A549 (cell line): ENCODE measurements around the gene BMP4. TPM values are rescaled to one million over a fixed set of nuclear protein-coding genes. Genes with fewer than 3 reads are reported as not detected.

Experiments
- ATAC-seq, 2 experiments: fragments of 200-7000 bp in 1 of 2; fragments of >200 bp in 1 of 2; cut with Nextera tagmentation in 1 of 2; cut with Tn5 transposase in 1 of 2; 3 replicates each; pipeline versions ENCODE4 v1.8.0 to v1.9.1; 2018 to 2020; ENCODE audit warnings: mild to moderate bottlenecking in 1 of 2, moderate library complexity in 1 of 2
- CTCF ChIA-PET: fragments of 300-600 bp; sonication (Branson Sonifier 250); formaldehyde crosslinking; extraction: SDS; loops from one replicate; lab custom pipeline; 2021; ENCODE audit warnings: antibody characterized with exemption, inconsistent platforms; lab: Yijun Ruan, JAX
- POLR2A ChIA-PET: fragments of 350-600 bp; formaldehyde crosslinking; extraction: SDS; loops from one replicate; lab custom pipeline; 2021; ENCODE audit warnings: antibody characterized with exemption, inconsistent platforms; lab: Yijun Ruan, JAX
- DNase-seq, 2 experiments: peaks; one replicate each; pipeline versions ENCODE4 v3.0.0 to v3.0.0-alpha.2; 2011 to 2016; ENCODE audit warnings: low read depth in 1 of 2, low spot score in 1 of 2
- FAIRE-seq: peaks from 2 replicates; lab custom pipeline; 2011; peaks lifted over from hg19 to GRCh38; lab: Jason Lieb, UNC
- H3K27ac ChIP-seq, 2 experiments: fragments of >200 bp; sonication (Bioruptor Twin); formaldehyde crosslinking; 3 replicates each; pipeline ENCODE4 v1.5.1; 2016 to 2017
- H3K4me1 ChIP-seq: fragments of >200 bp; sonication (Bioruptor Twin); formaldehyde crosslinking; 3 replicates; pipeline ENCODE4 v1.6.1; 2016
- H3K4me2 ChIP-seq: fragments of >200 bp; sonication (Bioruptor Twin); formaldehyde crosslinking; 3 replicates; pipeline ENCODE4 v1.6.1; 2016
- H3K4me3 ChIP-seq: fragments of >200 bp; sonication (Bioruptor Twin); formaldehyde crosslinking; 3 replicates; pipeline ENCODE4 v1.5.1; 2016
- H3K9me3 ChIP-seq: fragments of >200 bp; sonication (Bioruptor Twin); formaldehyde crosslinking; 3 replicates; pipeline ENCODE4 v1.6.1; 2016
- EP300 ChIP-seq, 2 experiments: fragments of >200 bp; sonication (Bioruptor Twin); formaldehyde crosslinking; IDR thresholded peaks; 2 replicates in 1 of 2; 3 replicates in 1 of 2; pipeline ENCODE4 v1.6.1; 2016 to 2017
- FOXS1 ChIP-seq: fragments of 250-450 bp; sonication (Bioruptor Pico); IDR thresholded peaks from 2 replicates; pipeline ENCODE4 v1.5.0; 2020; ENCODE audit warnings: mild to moderate bottlenecking, moderate library complexity
- HEYL ChIP-seq: fragments of 250-450 bp; sonication (Bioruptor Pico); IDR thresholded peaks from 2 replicates; pipeline ENCODE4 v1.8.0; 2021; ENCODE audit warnings: mild to moderate bottlenecking, moderate library complexity
- HOXA7 ChIP-seq: fragments of 250-450 bp; sonication (Bioruptor Pico); IDR thresholded peaks from 2 replicates; pipeline ENCODE4 v1.5.0; 2020; ENCODE audit warnings: mild to moderate bottlenecking, moderate library complexity
- JUN ChIP-seq, 2 experiments: fragments of >200 bp; sonication (Bioruptor Twin); formaldehyde crosslinking; IDR thresholded peaks; 2 replicates in 1 of 2; 3 replicates in 1 of 2; pipeline ENCODE4 v1.6.1; 2016 to 2017
- KDM1A ChIP-seq: fragments of 200-600 bp; sonication (generic); IDR thresholded peaks from 2 replicates; pipeline ENCODE4 v1.6.1; 2016; ENCODE audit warnings: low read depth, mild to moderate bottlenecking
- KDM5A ChIP-seq: fragments of 200-600 bp; sonication (generic); IDR thresholded peaks from 2 replicates; pipeline ENCODE4 v1.6.1; 2016; ENCODE audit warnings: antibody characterized with exemption, mild to moderate bottlenecking
- MYC ChIP-seq: IDR thresholded peaks from 2 replicates; pipeline ENCODE4 v1.6.1; 2012; ENCODE audit warnings: mild to moderate bottlenecking, inconsistent platforms, low read length, improper control_type of control experiment, borderline replicate concordance
- NPAS2 ChIP-seq: fragments of 250-450 bp; sonication (Bioruptor Pico); IDR thresholded peaks from 2 replicates; pipeline ENCODE4 v1.8.0; 2022; ENCODE audit warnings: mild to moderate bottlenecking, moderate library complexity, borderline replicate concordance
- NR3C1 ChIP-seq: fragments of >200 bp; sonication (Bioruptor Twin); formaldehyde crosslinking; IDR thresholded peaks from 3 replicates; pipeline ENCODE4 v1.6.1; 2017
- POLR2A ChIP-seq: IDR thresholded peaks from 2 replicates; pipeline ENCODE4 v1.6.1; 2012; ENCODE audit warnings: mild to moderate bottlenecking, low read length
- RARB ChIP-seq: fragments of 250-450 bp; sonication (Bioruptor Pico); IDR thresholded peaks from 2 replicates; pipeline ENCODE4 v1.8.0; 2021; ENCODE audit warnings: mild to moderate bottlenecking, moderate library complexity
- RNF2 ChIP-seq: fragments of 200-600 bp; sonication (generic); IDR thresholded peaks from 2 replicates; pipeline ENCODE4 v1.6.1; 2016; ENCODE audit warnings: low read depth, mild to moderate bottlenecking, antibody characterized with exemption, moderate library complexity, borderline replicate concordance
- SREBF2 ChIP-seq: fragments of 450-650 bp; IDR thresholded peaks from 2 replicates; pipeline ENCODE4 v1.6.1; 2014; ENCODE audit warnings: mild to moderate bottlenecking, moderate library complexity
- TFCP2L1 ChIP-seq: fragments of 250-450 bp; sonication (Bioruptor Pico); IDR thresholded peaks from 2 replicates; pipeline ENCODE4 v1.5.0; 2021; ENCODE audit warnings: mild to moderate bottlenecking
- ZFP36 ChIP-seq: fragments of 450-650 bp; IDR thresholded peaks from 2 replicates; pipeline ENCODE4 v1.6.1; 2014; ENCODE audit warnings: borderline replicate concordance; ENCODE audit not compliant: partially characterized antibody
- ZNF302 ChIP-seq: fragments of 250-450 bp; sonication (Bioruptor Pico); IDR thresholded peaks from 2 replicates; pipeline ENCODE4 v1.9.0; 2021; ENCODE audit warnings: inconsistent platforms, mild to moderate bottlenecking, moderate library complexity
- WGBS: methylation state at CpG from one replicate; pipeline ENCODE4 v1.1.6; 2017; ENCODE audit errors: missing lambda C conversion rate; 5-methylcytosine and 5-hydroxymethylcytosine counted together
- polyA plus RNA-seq, 4 experiments: library from polyadenylated mRNA; depleted of rRNA in 3 of 4; stranded (reverse); fragments of >200 nt; fragmentation: RNase III in 1 of 4; extraction: RNeasy Plus Mini Kit Qiagen cat#74134 plus additional on column Dnase treatment in 1 of 4; gene quantifications; 2 replicates in 3 of 4; 3 replicates in 1 of 4; pipeline ENCODE4 v1.2.3, GENCODE V29; 2011 to 2017
- TF ChIP-seq, protein P1 (sequence below): fragments of >200 bp; sonication (Bioruptor Twin); formaldehyde crosslinking; IDR thresholded peaks from 3 replicates; pipeline ENCODE4 v1.6.1; 2016
- TF ChIP-seq, protein P2 (sequence below): fragments of >200 bp; sonication (Bioruptor Twin); formaldehyde crosslinking; IDR thresholded peaks from 3 replicates; pipeline ENCODE4 v1.5.1; 2016
- TF ChIP-seq, protein P3 (sequence below): IDR thresholded peaks from 2 replicates; pipeline ENCODE4 v1.6.1; 2012; ENCODE audit warnings: low read depth, borderline replicate concordance
- TF ChIP-seq, protein P4 (sequence below): IDR thresholded peaks from 2 replicates; pipeline ENCODE4 v1.6.1; 2012
- TF ChIP-seq, protein P5 (sequence below): fragments of 250-450 bp; sonication (Bioruptor Pico); IDR thresholded peaks from 2 replicates; pipeline ENCODE4 v1.5.0; 2021; ENCODE audit warnings: mild to moderate bottlenecking, moderate library complexity, borderline replicate concordance

BMP4 gene
- polyA plus RNA-seq, 2 of the 4 experiments (the other 2 are of a cell fraction), result 4.1 to 8.9 TPM

DNA sequence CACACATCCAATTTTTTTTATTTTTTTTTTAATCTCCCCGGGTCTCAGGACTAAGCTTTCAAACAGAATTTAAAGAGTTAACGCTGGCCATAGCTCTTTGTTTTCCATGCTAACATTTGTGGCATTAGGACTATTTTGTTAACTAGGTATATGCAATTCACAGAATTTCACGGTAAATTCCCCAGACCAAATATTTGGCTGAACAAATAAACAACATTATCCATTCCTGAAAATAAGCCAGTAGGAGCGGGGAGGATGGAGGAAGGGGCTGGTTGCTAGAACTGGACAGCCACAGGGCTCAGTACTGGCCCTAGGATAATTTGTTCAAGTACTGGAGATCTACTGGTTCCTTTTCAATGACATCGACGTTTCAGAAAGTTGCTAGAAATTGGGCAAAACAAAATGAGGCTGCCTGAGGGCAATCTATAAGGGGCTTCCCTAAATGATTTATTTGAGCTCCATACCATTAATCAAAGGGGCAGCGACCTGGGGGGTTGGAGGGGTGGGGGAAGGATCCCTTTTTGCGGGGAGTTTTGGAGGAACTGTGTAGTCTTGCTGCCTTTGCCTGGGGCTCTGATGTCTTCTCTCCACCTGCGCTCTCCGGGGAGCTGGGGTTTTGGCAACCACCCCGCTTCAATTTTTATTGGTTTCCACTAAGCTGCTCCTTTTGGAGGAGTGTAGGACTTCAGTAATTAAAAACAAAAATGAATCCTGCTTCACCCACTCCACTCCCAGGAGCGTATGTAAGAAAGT lies 9.0 kb downstream of the BMP4 start:
- DNase-seq (no peak), FAIRE-seq (no peak), ATAC-seq (no peak)
- no peaks in the 10 kb centered on the region for H3K9me3 ChIP-seq
- H3K27ac ChIP-seq, result no peak overlapping the region
- H3K4me3 ChIP-seq, result no peak overlapping the region
- H3K4me1 ChIP-seq, result peaks cover 11% of the 10 kb centered on the region; the same call in 2 of the 3 replicates
- ChIA-PET CTCF (interaction anchor here (1.5 kb wide), 1 partner anchor 400 kb away, joined by 4 read pairs; no protein-coding TSS in a partner anchor), POLR2A (no interaction called here)
- 69% methylated on average over 12 of the region's 12 CpGs for WGBS
- TF ChIP-seq, protein P1, sequence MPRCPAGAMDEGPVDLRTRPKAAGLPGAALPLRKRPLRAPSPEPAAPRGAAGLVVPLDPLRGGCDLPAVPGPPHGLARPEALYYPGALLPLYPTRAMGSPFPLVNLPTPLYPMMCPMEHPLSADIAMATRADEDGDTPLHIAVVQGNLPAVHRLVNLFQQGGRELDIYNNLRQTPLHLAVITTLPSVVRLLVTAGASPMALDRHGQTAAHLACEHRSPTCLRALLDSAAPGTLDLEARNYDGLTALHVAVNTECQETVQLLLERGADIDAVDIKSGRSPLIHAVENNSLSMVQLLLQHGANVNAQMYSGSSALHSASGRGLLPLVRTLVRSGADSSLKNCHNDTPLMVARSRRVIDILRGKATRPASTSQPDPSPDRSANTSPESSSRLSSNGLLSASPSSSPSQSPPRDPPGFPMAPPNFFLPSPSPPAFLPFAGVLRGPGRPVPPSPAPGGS, result no peak
- TF ChIP-seq HOXA7 (CRISPR knock-in tag), result no peak
- TF ChIP-seq ZNF302 (CRISPR knock-in tag), result no peak
- TF ChIP-seq ZFP36, result no peak
- TF ChIP-seq, protein P2, sequence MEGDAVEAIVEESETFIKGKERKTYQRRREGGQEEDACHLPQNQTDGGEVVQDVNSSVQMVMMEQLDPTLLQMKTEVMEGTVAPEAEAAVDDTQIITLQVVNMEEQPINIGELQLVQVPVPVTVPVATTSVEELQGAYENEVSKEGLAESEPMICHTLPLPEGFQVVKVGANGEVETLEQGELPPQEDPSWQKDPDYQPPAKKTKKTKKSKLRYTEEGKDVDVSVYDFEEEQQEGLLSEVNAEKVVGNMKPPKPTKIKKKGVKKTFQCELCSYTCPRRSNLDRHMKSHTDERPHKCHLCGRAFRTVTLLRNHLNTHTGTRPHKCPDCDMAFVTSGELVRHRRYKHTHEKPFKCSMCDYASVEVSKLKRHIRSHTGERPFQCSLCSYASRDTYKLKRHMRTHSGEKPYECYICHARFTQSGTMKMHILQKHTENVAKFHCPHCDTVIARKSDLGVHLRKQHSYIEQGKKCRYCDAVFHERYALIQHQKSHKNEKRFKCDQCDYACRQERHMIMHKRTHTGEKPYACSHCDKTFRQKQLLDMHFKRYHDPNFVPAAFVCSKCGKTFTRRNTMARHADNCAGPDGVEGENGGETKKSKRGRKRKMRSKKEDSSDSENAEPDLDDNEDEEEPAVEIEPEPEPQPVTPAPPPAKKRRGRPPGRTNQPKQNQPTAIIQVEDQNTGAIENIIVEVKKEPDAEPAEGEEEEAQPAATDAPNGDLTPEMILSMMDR, result no peak
- no peak overlapping the region for H3K4me2 ChIP-seq

DNA sequence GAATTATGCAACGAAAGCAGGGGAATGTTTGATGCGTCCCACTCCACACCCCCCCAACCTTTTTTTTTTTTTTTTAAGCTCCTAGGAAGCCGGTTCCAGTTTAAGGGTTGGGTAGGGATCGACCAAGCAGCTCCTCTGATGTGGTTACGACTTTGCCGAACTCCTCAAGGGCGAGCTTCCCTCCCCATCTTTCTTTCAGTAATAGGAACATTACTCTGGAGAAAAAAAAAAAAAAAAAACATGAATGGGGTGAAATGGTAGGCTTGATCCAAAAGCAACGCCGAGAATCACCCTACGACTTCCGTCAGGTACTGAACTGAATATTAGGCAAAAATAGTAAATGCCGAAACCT lies 9.6 kb downstream of the BMP4 start:
- ChIA-PET POLR2A (no interaction called here), CTCF (interaction anchor here (1.1 to 1.5 kb wide), 3 partner anchors 16 to 400 kb away, joined by 3 to 4 read pairs (median 4); no protein-coding TSS in a partner anchor)
- Histone ChIP-seq H3K4me1 (peaks cover 12% of the 10 kb centered on the region; the same call in 2 of the 3 replicates), H3K9me3 (no peaks in the 10 kb centered on the region), H3K4me2 (peak overlapping the region; percentile 51; the same call in 2 of the 3 replicates), H3K27ac (no peak overlapping the region), H3K4me3 (no peak overlapping the region)
- TF ChIP-seq ZNF302 (CRISPR knock-in tag) (no peak), HEYL (no peak), TFCP2L1 (CRISPR knock-in tag) (no peak), JUN (IDR thresholded peaks at IDR 0.05) (no peak), RNF2 (no peak), EP300 (IDR thresholded peaks at IDR 0.05) (no peak), POLR2A (no peak), SREBF2 (no peak), ZFP36 (no peak), NPAS2 (CRISPR knock-in tag) (no peak), MYC (no peak), NR3C1 (no peak), RARB (no peak), KDM5A (no peak), FOXS1 (CRISPR knock-in tag) (no peak), KDM1A (no peak)
- TF ChIP-seq, protein P3, sequence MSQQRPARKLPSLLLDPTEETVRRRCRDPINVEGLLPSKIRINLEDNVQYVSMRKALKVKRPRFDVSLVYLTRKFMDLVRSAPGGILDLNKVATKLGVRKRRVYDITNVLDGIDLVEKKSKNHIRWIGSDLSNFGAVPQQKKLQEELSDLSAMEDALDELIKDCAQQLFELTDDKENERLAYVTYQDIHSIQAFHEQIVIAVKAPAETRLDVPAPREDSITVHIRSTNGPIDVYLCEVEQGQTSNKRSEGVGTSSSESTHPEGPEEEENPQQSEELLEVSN, result no peak
- TF ChIP-seq, protein P2, result no peak
- TF ChIP-seq, protein P4, sequence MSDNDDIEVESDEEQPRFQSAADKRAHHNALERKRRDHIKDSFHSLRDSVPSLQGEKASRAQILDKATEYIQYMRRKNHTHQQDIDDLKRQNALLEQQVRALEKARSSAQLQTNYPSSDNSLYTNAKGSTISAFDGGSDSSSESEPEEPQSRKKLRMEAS, result no peak
- TF ChIP-seq, protein P5, sequence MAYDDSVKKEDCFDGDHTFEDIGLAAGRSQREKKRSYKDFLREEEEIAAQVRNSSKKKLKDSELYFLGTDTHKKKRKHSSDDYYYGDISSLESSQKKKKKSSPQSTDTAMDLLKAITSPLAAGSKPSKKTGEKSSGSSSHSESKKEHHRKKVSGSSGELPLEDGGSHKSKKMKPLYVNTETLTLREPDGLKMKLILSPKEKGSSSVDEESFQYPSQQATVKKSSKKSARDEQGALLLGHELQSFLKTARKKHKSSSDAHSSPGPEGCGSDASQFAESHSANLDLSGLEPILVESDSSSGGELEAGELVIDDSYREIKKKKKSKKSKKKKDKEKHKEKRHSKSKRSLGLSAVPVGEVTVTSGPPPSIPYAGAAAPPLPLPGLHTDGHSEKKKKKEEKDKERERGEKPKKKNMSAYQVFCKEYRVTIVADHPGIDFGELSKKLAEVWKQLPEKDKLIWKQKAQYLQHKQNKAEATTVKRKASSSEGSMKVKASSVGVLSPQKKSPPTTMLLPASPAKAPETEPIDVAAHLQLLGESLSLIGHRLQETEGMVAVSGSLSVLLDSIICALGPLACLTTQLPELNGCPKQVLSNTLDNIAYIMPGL (CRISPR knock-in tag), result no peak
- ATAC-seq (no peak), DNase-seq (no peak), FAIRE-seq (no peak)
- 83% methylated on average over 12 of the region's 12 CpGs for WGBS
